GM23248 (cell line): ENCODE measurements around the gene VPS26A. TPM values are rescaled to one million over a fixed set of nuclear protein-coding genes. Genes with fewer than 3 reads are reported as not detected.

Experiments used
- DNase-seq: peaks from one replicate; pipeline ENCODE4 v3.0.0-alpha.2; 2015
- H2AFZ ChIP-seq: fragments of 200-600 bp; sonication (generic); 2 replicates; pipeline ENCODE4 v1.6.1; 2016; ENCODE audit warnings: antibody characterized with exemption
- H3F3A ChIP-seq: fragments of 200-600 bp; sonication (generic); 2 replicates; pipeline ENCODE4 v1.6.1; 2016; ENCODE audit warnings: mild to moderate bottlenecking, antibody characterized with exemption, mixed run types; ENCODE audit not compliant: insufficient read depth
- H3K27ac ChIP-seq: fragments of 200-600 bp; sonication (generic); 2 replicates; pipeline ENCODE4 v1.5.1; 2016; ENCODE audit warnings: mild to moderate bottlenecking
- H3K27me3 ChIP-seq: fragments of 200-600 bp; sonication (generic); replicated peaks from 2 replicates; pipeline ENCODE4 v1.6.1; 2016; ENCODE audit warnings: mild to moderate bottlenecking; ENCODE audit not compliant: insufficient read depth
- H3K36me3 ChIP-seq: fragments of 200-600 bp; sonication (generic); 2 replicates; pipeline ENCODE4 v1.6.1; 2016; ENCODE audit warnings: low read depth, mild to moderate bottlenecking
- H3K4me1 ChIP-seq: fragments of 200-600 bp; sonication (generic); 2 replicates; pipeline ENCODE4 v1.6.1; 2016; ENCODE audit warnings: mild to moderate bottlenecking; ENCODE audit not compliant: insufficient read depth
- H3K4me2 ChIP-seq: fragments of 200-600 bp; sonication (generic); one replicate; pipeline ENCODE4 v1.6.1; 2016; ENCODE audit warnings: mild to moderate bottlenecking; ENCODE audit not compliant: unreplicated experiment
- H3K4me3 ChIP-seq: fragments of 200-600 bp; sonication (generic); 2 replicates; pipeline ENCODE4 v1.5.1; 2016; ENCODE audit warnings: mild to moderate bottlenecking
- H3K79me2 ChIP-seq: fragments of 200-600 bp; sonication (generic); 2 replicates; pipeline ENCODE4 v1.6.1; 2016; ENCODE audit warnings: mild to moderate bottlenecking; ENCODE audit not compliant: insufficient read depth
- H3K9ac ChIP-seq: fragments of 200-600 bp; sonication (generic); 2 replicates; pipeline ENCODE4 v1.6.1; 2016; ENCODE audit warnings: mild to moderate bottlenecking
- H3K9me2 ChIP-seq: fragments of 200-600 bp; sonication (generic); 2 replicates; pipeline ENCODE4 v1.6.1; 2016; ENCODE audit warnings: mixed run types, mild to moderate bottlenecking, moderate library complexity; ENCODE audit not compliant: insufficient read depth
- H3K9me3 ChIP-seq: fragments of 200-600 bp; sonication (generic); one replicate; pipeline ENCODE4 v1.6.1; 2017; ENCODE audit warnings: low read depth
- H4K20me1 ChIP-seq: fragments of 200-600 bp; sonication (generic); 2 replicates; pipeline ENCODE4 v1.6.0; 2016; ENCODE audit not compliant: insufficient read depth
- EZH2 ChIP-seq: fragments of 200-600 bp; sonication (generic); IDR thresholded peaks from 2 replicates; pipeline ENCODE4 v1.6.1; 2018; ENCODE audit warnings: antibody characterized with exemption, mild to moderate bottlenecking; ENCODE audit not compliant: insufficient read depth, poor library complexity, severe bottlenecking
- EZH2phosphoT487 ChIP-seq: fragments of 200-600 bp; sonication (generic); IDR thresholded peaks from 2 replicates; pipeline ENCODE4 v1.6.1; 2018; ENCODE audit warnings: antibody characterized with exemption, moderate library complexity, mild to moderate bottlenecking, low read depth; ENCODE audit not compliant: insufficient read depth
- WGBS, 2 experiments: methylation state at CpG; one replicate each; pipeline ENCODE4 v1.1.6; 2015 to 2017; ENCODE audit warnings: low lambda C conversion rate in 2 of 2, low coverage in 1 of 2; ENCODE audit errors: missing lambda C conversion rate in 2 of 2; 5-methylcytosine and 5-hydroxymethylcytosine counted together
- in situ Hi-C: fragments of 300-500 bp; cut with MboI; formaldehyde crosslinking; loops from 2 replicates; pipeline ENCODE4 v1.15.0; 2020
- polyA plus RNA-seq: library from polyadenylated mRNA; unstranded; fragments of >200 nt; fragmentation: Nextera tagmentation; extraction: Ambion mirVana; gene quantifications from 2 replicates; pipeline ENCODE4 v1.2.1, GENCODE V29; 2016
- total RNA-seq: library from RNA; depleted of rRNA; stranded (reverse); fragments of >200 nt; shearing (Covaris generic); gene quantifications from 2 replicates; pipeline ENCODE4 v1.2.3, GENCODE V29; 2014

Gene VPS26A
- total and polyA plus RNA-seq, 2 experiments from 2014 or later: 24.4 to 82.0 TPM

DNA sequence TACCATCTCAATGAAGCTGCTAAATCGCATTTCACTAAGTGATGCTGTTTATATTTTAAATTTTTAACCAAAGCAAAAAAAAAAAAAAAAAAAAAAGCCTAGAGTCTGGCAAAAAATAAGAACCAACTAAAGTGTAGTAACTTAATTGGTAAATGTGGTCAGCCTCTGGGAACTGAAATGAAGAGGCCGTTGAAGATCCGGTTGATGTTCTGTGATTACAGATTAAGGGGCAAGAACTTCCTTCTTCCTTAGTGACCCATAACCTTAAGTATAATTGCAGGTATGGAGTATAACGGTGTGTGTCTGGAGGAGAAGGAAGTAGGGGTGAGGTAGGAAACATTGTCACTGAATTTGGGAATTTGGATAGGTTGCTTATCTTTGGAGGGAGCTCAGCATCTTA, 43.8 kb upstream of the VPS26A start:
- Histone ChIP-seq H4K20me1 (no peaks in the 10 kb centered on the region), H3K9ac (no peak overlapping the region), H3K27me3 (no peaks in the 10 kb centered on the region), H3K9me3 (no peaks in the 10 kb centered on the region), H3K4me1 (no peaks in the 10 kb centered on the region), H3K4me3 (no peak overlapping the region), H3K9me2 (no peaks in the 10 kb centered on the region), H3K4me2 (no peak overlapping the region), H3K27ac (no peak overlapping the region), H3K79me2 (no peaks in the 10 kb centered on the region), H2AFZ (no peak overlapping the region), H3F3A (no peaks in the 10 kb centered on the region), H3K36me3 (no peaks in the 10 kb centered on the region)
- TF ChIP-seq EZH2phosphoT487: no peak
- TF ChIP-seq EZH2: no peak
- DNase-seq: no peak
- in situ Hi-C loops: no loop called here
- WGBS, 2 experiments: 69 to 76% methylated on average over 4 of the region's 4 CpGs

DNA sequence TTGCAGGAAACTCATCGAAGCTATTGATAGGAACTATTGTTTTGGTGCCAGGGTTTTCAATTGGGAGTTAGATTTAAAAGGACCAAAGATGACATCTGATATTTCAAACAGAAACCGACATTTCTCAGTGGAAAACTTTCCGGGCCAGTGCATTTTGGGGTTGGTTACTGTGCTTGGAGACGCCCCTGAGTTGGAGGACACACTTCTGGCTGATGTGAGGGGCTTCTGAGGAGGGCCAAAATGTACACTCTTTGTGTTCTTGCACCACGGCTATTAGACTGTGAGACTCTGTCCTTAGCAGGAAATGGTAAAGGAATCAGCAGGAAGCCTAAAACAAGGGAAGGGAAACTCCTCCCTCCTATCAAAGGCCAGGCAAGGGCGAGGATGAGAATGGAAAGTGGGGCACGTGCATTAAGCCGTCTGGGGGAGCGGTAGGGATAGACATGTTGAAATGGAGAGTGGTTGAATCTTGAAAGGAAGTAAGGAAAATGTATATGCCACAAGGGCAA, 37.9 kb upstream of the VPS26A start:
- H3K4me3 ChIP-seq: peak overlapping the region; percentile 44

DNA sequence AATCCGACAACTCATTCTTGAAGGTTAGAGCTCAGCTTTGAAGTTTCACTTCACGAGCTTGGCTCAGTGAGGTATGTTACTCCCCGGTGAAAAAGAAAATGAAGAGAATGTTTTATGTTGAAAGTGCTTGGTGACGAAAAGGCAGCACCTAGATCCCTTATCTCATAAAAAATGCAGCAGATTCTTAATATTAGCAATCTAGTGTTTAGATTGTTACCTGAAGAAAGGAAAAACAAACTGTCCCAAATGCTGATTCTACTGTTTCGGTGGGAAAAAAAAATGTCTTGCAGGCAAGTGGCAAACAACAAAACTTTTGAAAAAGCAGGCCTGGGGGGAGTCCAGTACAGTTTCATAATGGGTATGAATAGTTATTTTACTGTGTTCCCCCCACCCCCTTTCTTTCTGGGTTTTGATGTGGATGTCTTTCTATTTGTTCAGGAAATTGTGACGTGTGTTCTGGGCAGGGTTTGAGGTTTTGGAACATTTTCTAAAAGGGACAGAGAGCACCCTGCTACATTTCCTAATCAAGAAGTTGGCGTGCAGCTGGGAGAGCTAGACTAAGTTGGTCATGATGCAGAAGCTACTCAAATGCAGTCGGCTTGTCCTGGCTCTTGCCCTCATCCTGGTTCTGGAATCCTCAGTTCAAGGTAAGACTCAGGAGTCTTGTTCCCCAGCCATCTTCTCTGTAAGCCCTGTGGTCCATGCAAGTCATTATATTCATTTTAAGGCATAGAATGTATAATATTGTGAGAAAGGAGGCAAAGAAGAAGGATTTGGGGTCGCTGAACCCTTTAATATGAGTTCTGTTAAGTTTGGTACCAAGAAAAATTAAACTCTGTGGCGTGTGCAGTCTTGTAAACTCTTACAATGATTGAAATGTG, 36.1 kb upstream of the VPS26A start, which contains the start of gene SRGN:
Gene SRGN, plus strand, starts transcription at position 514 of the 881 bp plus-strand sequence. Its CDS starts 55 bp downstream, at position 569.
- H4K20me1 ChIP-seq: no peaks in the 10 kb centered on the region
- DNase-seq: peak; percentile 74
- peak within 1 kb of the TSS; percentile 67 for H3K4me3 ChIP-seq
- in situ Hi-C loops: no loop called here
- peaks cover 23% of the 10 kb centered on the region for H3K4me1 ChIP-seq
- H2AFZ ChIP-seq: peak within 1 kb of the TSS; percentile 81
- H3K9me2 ChIP-seq: no peaks in the 10 kb centered on the region
- no peaks in the 10 kb centered on the region for H3K9me3 ChIP-seq
- no peaks in the 10 kb centered on the region for H3K36me3 ChIP-seq
- H3K9ac ChIP-seq: peak within 1 kb of the TSS; percentile 57
- WGBS, 2 experiments: 64 to 69% methylated on average over 10 of the region's 10 CpGs
- no peaks in the 10 kb centered on the region for H3K27me3 ChIP-seq
- peak within 1 kb of the TSS; percentile 58 for H3K27ac ChIP-seq
- 0 out of 2 replicates have a peak, but pooled peaks cover 10% of the 10 kb centered on the region for H3F3A ChIP-seq
- peaks cover 7% of the 10 kb centered on the region; the same call in 1 of the 2 replicates for H3K79me2 ChIP-seq
- peak within 1 kb of the TSS; percentile 69 for H3K4me2 ChIP-seq
- TF ChIP-seq EZH2: no peak
- TF ChIP-seq EZH2phosphoT487: no peak

More for the DNA sequence above, 37.9 kb upstream of the VPS26A start:
- H3K4me2 ChIP-seq: peak overlapping the region; percentile 51
- H3K36me3 ChIP-seq: no peaks in the 10 kb centered on the region
- peaks cover 7% of the 10 kb centered on the region; the same call in 1 of the 2 replicates for H3K79me2 ChIP-seq
- WGBS, 2 experiments: 30 to 31% methylated on average over 9 of the region's 9 CpGs
- DNase-seq: peak; percentile 32
- 0 out of 2 replicates have a peak overlapping the region, but pooled peaks have one; percentile 22 for H3K9ac ChIP-seq
- H3K9me3 ChIP-seq: no peaks in the 10 kb centered on the region
- TF ChIP-seq EZH2: no peak
- no peak for TF ChIP-seq EZH2phosphoT487
- H3K9me2 ChIP-seq: no peaks in the 10 kb centered on the region
- H3K4me1 ChIP-seq: peaks cover 22% of the 10 kb centered on the region
- no peaks in the 10 kb centered on the region for H4K20me1 ChIP-seq
- no peak overlapping the region for H3K27ac ChIP-seq
- no peaks in the 10 kb centered on the region for H3K27me3 ChIP-seq
- in situ Hi-C loops: no loop called here
- H2AFZ ChIP-seq: peak overlapping the region; percentile 95
- 0 out of 2 replicates have a peak, but pooled peaks cover 10% of the 10 kb centered on the region for H3F3A ChIP-seq

DNA sequence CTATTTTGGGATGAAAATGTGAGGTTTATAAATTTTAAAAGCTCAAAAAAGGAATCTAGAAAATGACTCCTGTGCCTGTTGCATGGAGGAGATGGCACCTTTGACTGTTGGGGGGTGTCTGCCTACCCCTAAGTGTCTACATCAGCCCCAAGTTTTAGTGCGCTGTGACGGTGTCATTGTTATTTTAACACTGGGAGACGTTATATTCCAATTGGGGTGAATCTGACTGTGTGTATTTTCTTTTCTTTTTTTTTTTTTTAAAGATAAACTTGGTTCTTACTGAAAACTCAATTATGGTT, 35.6 kb upstream of the VPS26A start:
- Histone ChIP-seq H3K4me3 (peak overlapping the region; percentile 67), H3K9ac (peak overlapping the region; percentile 57), H3F3A (0 out of 2 replicates have a peak, but pooled peaks cover 10% of the 10 kb centered on the region), H3K9me2 (no peaks in the 10 kb centered on the region), H3K36me3 (no peaks in the 10 kb centered on the region), H2AFZ (peak overlapping the region; percentile 81), H3K4me1 (peaks cover 26% of the 10 kb centered on the region), H3K9me3 (no peaks in the 10 kb centered on the region), H3K79me2 (peaks cover 7% of the 10 kb centered on the region; the same call in 1 of the 2 replicates), H3K27me3 (no peaks in the 10 kb centered on the region), H3K4me2 (peak overlapping the region; percentile 69), H4K20me1 (no peaks in the 10 kb centered on the region), H3K27ac (peak overlapping the region; percentile 58)
- 80 to 83% methylated on average over 3 of the region's 3 CpGs for WGBS, 2 experiments
- DNase-seq: no peak
- in situ Hi-C loops: no loop called here
- no peak for TF ChIP-seq EZH2phosphoT487
- TF ChIP-seq EZH2: no peak
